ENCODE data around the gene BICDL1.
A peak's percentile ranks its signal among the peaks of the same experiment; 100 is the strongest.
"Not testable (repeated sequence)": the region's sequence is repeated elsewhere in the genome, so short reads cannot be mapped to it uniquely, and the experiment has no call there.

Gene BICDL1

GRCh38 chr12:119988472-119989360 lies at the start of gene BICDL1:
Gene BICDL1, plus strand, starts transcription at chr12:119989236. Its CDS starts 633 bp downstream, at chr12:119989869.
- peak; percentile 96 to 100 for DNase-seq

DNA sequence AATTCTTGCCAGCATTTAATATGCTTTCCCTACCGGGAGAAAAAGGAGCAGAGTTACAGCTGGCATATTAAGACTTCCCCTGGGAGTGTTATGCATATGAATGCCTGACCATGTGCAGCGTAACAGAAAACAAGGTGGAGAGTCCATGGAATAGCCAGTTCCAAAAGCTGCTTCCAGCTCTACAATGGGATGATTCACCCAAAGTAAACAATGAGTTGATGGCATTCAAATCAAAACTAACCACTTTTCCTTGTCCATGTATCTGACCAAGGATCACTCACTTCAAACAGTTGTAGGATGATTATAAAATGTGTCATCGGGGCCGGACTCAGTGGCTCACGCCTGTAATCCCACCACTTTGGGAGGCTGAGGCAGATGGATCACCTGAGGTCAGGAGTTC lies 48.1 kb upstream of the BICDL1 start:
- peak; percentile 36 to 50 for DNase-seq

GRCh38 chr12:119942386-119942785 lies 46.6 kb upstream of the BICDL1 start:
- DNase-seq, result no peak

DNA sequence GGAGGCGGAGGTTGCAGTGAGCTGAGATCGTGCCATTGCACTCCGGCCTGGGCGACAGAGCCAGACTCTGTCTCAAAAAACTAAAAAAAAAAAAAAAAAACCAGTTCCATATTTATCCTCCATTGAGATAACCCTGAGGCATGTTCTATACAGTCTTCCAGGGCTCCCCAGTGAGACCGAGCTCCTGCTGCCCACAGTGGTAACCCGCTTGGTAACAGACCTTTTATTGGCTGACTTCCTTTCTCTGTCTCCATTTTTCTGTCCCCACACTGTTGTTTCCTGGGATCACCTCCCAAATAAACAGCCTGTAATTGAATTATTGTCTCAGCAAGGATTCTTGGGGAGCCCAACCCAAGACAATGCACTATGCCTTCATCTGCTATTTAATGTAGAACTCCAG lies 42.8 kb upstream of the BICDL1 start:
- no peak for DNase-seq

- DNase-seq, result peak; percentile 1 to 6
These were observed 39.9 kb upstream of the BICDL1 start for GRCh38 chr12:119949145-119949544.

- no peak for DNase-seq
These were observed 39.4 kb upstream of the BICDL1 start for GRCh38 chr12:119949594-119949993.

GRCh38 chr12:119956047-119956446 lies 33.0 kb upstream of the BICDL1 start:
- no peak for DNase-seq

GRCh38 chr12:119957135-119957534 lies 31.9 kb upstream of the BICDL1 start:
- no peak for DNase-seq

DNA sequence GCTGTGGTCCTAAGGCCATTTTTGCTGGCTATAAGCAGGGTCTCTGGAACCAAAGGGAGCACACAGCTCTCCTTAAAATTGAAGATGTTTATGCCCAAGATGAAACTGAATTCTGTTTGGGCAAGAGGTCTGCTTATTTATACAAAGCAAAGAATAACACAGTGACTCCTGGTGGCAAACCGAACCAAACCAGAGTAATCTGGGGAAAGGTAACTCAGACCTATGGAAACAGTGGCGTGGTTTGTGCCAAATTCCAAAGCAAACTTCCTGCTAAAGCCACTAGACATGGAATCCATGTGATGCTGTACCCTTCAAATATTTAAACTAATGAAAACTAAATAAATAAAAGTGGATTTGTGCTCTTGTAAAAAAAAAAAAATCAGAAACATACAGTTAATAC lies 29.6 kb upstream of the BICDL1 start:
- DNase-seq, result no peak

- DNase-seq, result no peak
These were observed 24.9 kb upstream of the BICDL1 start for GRCh38 chr12:119964123-119964522.

- DNase-seq, result no peak
These were observed 24.1 kb upstream of the BICDL1 start for GRCh38 chr12:119964929-119965328.

DNA sequence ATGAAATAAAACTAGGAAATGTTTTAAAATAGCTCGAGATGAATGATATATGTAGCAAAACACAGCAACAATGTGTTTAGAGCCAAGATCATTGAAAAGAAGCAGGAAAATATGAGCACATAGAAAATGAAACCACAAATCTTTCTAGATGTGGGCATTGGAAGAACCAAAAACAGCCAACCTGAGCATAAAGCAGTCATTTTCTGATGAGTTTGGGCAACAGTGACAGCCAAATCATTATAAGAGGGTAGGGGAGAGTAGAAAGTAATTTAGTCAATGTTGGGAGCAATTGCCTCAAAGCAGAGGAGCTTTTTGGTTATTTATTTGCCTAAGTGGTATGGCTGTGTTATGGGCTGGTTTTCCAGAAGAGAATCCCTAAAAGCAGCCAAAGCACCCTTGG lies 8.8 kb upstream of the BICDL1 start:
- no peak for DNase-seq

DNA sequence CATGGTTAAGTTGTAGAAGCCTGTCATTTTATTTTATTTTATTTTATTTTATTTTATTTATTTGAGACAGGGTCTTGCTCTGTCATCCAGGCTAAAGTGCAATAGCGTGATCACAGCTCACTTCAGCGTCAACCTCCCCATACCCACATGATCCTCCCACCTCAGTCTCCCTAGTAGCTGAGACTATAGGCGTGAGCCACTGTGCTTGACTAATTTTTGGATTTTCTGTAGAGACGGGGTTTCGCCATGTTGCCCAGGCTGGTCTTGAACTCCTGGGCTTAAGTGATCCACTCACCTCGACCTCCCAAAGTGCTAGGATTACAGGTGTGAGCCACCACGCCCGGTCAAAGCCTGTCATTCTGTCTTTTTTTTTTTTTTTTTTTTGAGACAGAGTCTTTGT lies 8.3 kb upstream of the BICDL1 start:
- DNase-seq, result not testable (repeated sequence)

DNA sequence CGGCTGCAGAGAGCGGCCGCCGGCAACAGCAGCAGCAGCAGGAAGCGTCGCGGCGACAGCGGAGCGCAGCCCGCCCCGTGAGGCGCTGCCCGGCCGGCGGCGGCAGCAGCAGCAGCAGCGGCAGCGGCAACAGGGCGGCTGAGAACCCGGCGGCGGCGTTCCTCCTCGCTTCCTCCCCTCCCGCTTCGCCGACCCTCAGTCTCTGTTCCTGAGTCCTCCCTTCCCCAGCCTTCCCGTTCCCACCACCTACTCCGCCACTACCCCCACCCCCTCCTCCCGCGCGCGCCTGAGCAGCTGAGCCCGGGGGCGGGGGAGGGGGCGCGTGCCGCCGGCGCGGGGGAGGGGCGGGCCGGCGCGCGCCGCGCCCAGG lies 310 bp downstream of the BICDL1 start:
- peak; percentile 20 to 64 for DNase-seq

DNA sequence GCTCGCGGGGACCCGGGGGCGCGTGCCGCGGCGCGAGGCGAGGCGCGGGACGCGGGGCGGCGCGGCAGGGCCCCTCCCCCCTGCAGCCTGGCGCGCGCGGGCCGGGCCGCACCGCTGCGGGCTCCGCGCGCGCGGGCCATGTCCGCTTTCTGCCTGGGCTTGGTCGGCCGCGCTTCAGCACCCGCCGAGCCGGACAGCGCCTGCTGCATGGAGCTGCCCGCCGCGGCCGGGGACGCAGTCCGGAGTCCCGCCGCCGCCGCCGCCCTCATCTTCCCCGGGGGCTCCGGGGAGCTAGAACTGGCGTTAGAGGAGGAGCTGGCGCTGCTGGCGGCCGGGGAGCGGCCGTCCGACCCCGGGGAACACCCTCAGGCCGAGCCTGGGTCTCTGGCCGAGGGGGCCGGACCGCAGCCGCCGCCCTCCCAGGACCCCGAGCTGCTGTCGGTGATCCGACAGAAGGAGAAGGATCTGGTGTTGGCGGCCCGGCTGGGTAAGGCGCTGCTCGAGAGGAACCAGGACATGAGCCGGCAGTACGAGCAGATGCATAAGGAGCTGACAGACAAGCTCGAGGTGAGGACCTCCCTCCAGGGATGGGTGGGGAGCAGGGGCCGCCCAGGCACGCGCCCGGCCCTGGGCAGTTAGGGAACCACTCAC lies 820 bp downstream of the BICDL1 start:
- peak in 1 of 2 experiments; percentile 13 for DNase-seq

- no peak for DNase-seq
These were observed 1.4 kb downstream of the BICDL1 start for GRCh38 chr12:119990382-119990874.

- no peak for DNase-seq
These were observed 3.2 kb downstream of the BICDL1 start for GRCh38 chr12:119992129-119992705.

DNA sequence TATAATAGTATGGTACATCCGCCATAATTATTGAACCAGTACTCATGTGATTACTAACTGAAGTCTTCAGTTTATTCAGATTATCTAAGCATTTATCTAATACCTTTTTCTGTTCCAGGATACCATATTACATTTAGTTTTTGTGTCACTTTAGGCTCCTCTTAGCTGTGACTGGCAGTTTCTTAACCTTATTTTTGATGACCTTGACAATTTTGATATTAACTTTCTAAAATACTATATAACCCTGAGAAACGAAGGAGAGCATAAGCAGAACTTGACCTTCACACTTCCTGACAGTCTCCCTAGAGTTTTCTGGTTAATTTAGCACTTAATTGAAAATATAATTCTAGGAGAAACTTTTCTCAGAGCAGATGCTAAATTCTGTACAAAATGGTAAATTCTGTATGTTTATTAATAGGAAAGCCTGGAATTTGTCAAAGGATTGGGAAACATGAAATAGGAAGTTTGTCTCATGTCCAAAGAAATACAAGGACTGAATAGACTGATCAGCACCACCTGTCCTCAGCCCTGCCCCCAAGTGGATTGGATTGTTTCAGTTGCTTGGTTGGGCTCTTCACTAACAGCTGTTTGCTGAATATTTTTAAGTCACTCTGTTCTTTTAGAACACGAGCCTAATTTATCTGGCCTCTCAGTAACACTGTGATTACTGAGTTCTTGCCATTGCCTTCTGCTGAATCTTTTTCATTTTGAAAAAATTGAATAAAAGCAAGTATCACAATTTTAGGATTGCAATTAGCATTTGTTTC lies 6.0 kb downstream of the BICDL1 start:
- peak in 1 of 2 experiments; percentile 2 for DNase-seq

DNA sequence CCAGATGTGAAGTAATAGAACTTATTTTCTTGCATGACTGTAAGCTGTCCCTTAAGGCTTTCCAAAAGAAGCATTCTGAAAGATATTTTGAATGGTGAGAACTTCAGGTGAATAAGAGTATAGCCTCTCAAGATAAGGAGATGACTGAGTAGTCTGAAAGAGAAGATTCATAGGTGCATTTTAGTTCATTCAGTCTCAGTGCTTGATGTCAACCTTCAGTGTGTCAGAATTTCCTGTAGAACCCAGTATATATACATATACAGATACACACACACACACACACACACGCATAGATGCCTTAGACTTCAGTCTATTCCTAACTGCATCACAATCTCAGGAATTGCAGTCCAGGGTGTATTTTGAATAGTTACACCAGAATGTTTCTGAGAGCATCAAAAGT lies 7.4 kb downstream of the BICDL1 start:
- DNase-seq, result no peak

DNA sequence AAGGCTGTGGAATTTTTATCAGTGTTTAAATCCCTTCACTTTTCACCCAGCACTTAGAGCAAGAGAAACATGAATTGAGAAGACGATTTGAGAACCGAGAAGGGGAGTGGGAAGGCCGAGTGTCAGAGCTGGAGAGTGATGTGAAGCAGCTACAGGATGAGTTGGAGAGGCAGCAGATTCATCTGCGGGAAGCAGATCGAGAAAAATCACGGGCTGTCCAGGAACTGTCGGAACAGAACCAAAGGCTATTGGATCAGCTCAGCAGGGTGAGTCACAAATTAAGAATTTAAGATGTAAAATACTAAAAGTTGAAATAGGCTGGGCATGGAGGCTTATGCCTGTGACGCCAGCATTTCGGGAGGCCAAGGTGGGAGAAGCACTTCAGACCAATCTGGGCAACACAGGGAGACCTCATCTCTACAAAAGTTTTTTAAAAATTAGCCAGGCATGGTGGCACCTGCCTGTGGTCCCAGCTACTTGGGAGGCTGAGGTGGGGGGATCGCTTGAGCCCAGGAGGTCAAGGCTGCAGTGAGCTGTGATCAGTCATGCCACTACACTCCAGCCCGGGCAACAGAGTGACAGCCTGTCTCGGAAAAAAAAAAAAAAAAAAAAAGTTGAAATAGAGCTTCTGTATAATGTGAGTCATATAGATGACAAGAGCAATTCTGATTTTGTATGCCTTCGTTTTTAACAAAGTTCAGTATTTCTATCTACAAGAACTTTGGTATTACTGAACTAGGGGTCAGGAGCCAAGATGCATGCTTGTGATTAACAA lies 9.6 kb downstream of the BICDL1 start:
- no peak for DNase-seq

GRCh38 chr12:120000556-120000955 lies 11.5 kb downstream of the BICDL1 start:
- DNase-seq, result no peak

Measured in SHP77 (cell line).